Astrocyte (in vitro differentiated cells and primary cell): ENCODE measurements around the gene TSPAN14. TPM values are rescaled to one million over a fixed set of nuclear protein-coding genes. Genes with fewer than 3 reads are reported as not detected.

ENCODE experiments used
- DNase-seq: peaks from one replicate; pipeline ENCODE4 v3.0.0-alpha.2; 2010; ENCODE audit warnings: low read depth
- FAIRE-seq: peaks from 2 replicates; lab custom pipeline; 2011; peaks lifted over from hg19 to GRCh38; lab: Jason Lieb, UNC
- H2AFZ ChIP-seq: 2 replicates; pipeline ENCODE4 v1.6.0; 2012; ENCODE audit warnings: low read depth, low read length, inconsistent platforms
- H3K27ac ChIP-seq: 2 replicates; pipeline ENCODE4 v1.5.1; 2011; ENCODE audit warnings: low read depth, low read length, inconsistent platforms
- H3K27me3 ChIP-seq: 2 replicates; pipeline ENCODE4 v1.6.0; 2011; ENCODE audit warnings: low read length, inconsistent platforms; ENCODE audit not compliant: insufficient read depth
- H3K36me3 ChIP-seq: 2 replicates; pipeline ENCODE4 v1.5.1; 2011; ENCODE audit warnings: low read length, inconsistent platforms; ENCODE audit not compliant: insufficient read depth
- H3K4me1 ChIP-seq: 2 replicates; pipeline ENCODE4 v1.5.1; 2011; ENCODE audit warnings: low read length, inconsistent platforms; ENCODE audit not compliant: insufficient read depth
- H3K4me2 ChIP-seq: 2 replicates; pipeline ENCODE4 v1.6.0; 2012; ENCODE audit warnings: low read length, inconsistent platforms
- H3K4me3 ChIP-seq: 2 replicates; pipeline ENCODE4 v1.5.1; 2011; ENCODE audit warnings: low read depth, mild to moderate bottlenecking, low read length, inconsistent platforms; ENCODE audit not compliant: insufficient read depth
- H3K79me2 ChIP-seq: 2 replicates; pipeline ENCODE4 v1.6.0; 2012; ENCODE audit warnings: mild to moderate bottlenecking, low read length, inconsistent platforms; ENCODE audit not compliant: insufficient read depth
- H3K9ac ChIP-seq: 2 replicates; pipeline ENCODE4 v1.6.0; 2012; ENCODE audit warnings: mild to moderate bottlenecking, low read length, inconsistent platforms
- H3K9me3 ChIP-seq: 2 replicates; pipeline ENCODE4 v1.5.1; 2012; ENCODE audit warnings: low read depth, mild to moderate bottlenecking, low read length, inconsistent platforms; ENCODE audit not compliant: insufficient read depth
- H4K20me1 ChIP-seq: 2 replicates; pipeline ENCODE4 v1.6.0; 2012; ENCODE audit warnings: low read length, inconsistent platforms; ENCODE audit not compliant: insufficient read depth
- H3K27ac Mint-ChIP-seq: one replicate; pipeline ENCODE4 v1.8.0; 2021; ENCODE audit warnings: mild to moderate bottlenecking, mixed read lengths; ENCODE audit not compliant: unreplicated experiment
- H3K27me3 Mint-ChIP-seq: one replicate; pipeline ENCODE4 v1.8.0; 2021; ENCODE audit warnings: low read depth, mixed read lengths; ENCODE audit not compliant: unreplicated experiment
- H3K36me3 Mint-ChIP-seq: one replicate; pipeline ENCODE4 v1.8.0; 2021; ENCODE audit warnings: low read depth, mixed read lengths; ENCODE audit not compliant: unreplicated experiment
- H3K4me1 Mint-ChIP-seq: one replicate; pipeline ENCODE4 v1.8.0; 2021; ENCODE audit warnings: low read depth, mixed read lengths; ENCODE audit not compliant: unreplicated experiment
- H3K4me3 Mint-ChIP-seq: one replicate; pipeline ENCODE4 v1.8.0; 2021; ENCODE audit warnings: mild to moderate bottlenecking, moderate library complexity, mixed read lengths; ENCODE audit not compliant: unreplicated experiment
- H3K9me3 Mint-ChIP-seq: one replicate; pipeline ENCODE4 v1.8.0; 2021; ENCODE audit warnings: mild to moderate bottlenecking, mixed read lengths; ENCODE audit not compliant: unreplicated experiment
- EZH2 ChIP-seq: IDR thresholded peaks from 2 replicates; pipeline ENCODE4 v1.6.1; 2012; ENCODE audit warnings: mild to moderate bottlenecking, low read length, inconsistent platforms; ENCODE audit not compliant: insufficient read depth
- total RNA-seq: library from RNA; stranded (reverse); gene quantifications from 2 replicates; pipeline ENCODE4 v1.2.1, GENCODE V29; 2021
- TF ChIP-seq, protein P1 (sequence below): IDR thresholded peaks from 2 replicates; pipeline ENCODE4 v1.5.1; 2011; ENCODE audit warnings: low read depth, mild to moderate bottlenecking, inconsistent platforms, low read length, moderate library complexity; ENCODE audit not compliant: insufficient read depth

TSPAN14 gene
- total RNA-seq, 1 donor from 2014 or later: 140 TPM

DNA sequence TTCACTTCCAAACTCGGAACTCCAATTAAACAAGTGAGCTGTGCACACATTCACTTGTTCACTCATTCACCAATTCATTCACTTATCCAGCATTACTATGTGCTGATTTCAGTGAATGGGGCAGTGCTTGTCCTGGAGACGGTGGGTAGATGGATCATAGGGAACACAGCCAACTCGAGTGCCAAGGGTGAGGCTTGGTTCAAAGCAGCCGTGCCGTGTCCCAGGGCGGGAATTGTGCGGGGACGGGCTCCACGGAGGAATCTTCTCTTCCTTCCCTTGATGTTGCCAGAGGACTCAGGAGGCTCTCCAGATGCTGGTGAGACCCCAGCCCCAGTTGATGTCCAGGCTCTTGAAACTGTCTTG lies 86.5 kb downstream of the TSPAN14 start:
- Histone ChIP-seq H2AFZ (no peak overlapping the region), H3K27me3 (no peaks in the 10 kb centered on the region), H3K4me3 (no peak overlapping the region), H3K9me3 (no peaks in the 10 kb centered on the region), H3K79me2 (no peaks in the 10 kb centered on the region), H3K27ac (no peak overlapping the region), H3K9ac (no peak overlapping the region), H4K20me1 (no peaks in the 10 kb centered on the region), H3K4me2 (no peak overlapping the region), H3K36me3 (no peaks in the 10 kb centered on the region), H3K4me1 (peaks cover 7% of the 10 kb centered on the region)
- no peak for FAIRE-seq
- Mint-ChIP-seq H3K36me3 (peaks cover 4% of the 10 kb centered on the region), H3K4me1 (peaks cover 15% of the 10 kb centered on the region), H3K27ac (no peak overlapping the region), H3K9me3 (peaks cover 15% of the 10 kb centered on the region), H3K27me3 (peaks cover 22% of the 10 kb centered on the region), H3K4me3 (no peak overlapping the region)
- TF ChIP-seq, protein P1, sequence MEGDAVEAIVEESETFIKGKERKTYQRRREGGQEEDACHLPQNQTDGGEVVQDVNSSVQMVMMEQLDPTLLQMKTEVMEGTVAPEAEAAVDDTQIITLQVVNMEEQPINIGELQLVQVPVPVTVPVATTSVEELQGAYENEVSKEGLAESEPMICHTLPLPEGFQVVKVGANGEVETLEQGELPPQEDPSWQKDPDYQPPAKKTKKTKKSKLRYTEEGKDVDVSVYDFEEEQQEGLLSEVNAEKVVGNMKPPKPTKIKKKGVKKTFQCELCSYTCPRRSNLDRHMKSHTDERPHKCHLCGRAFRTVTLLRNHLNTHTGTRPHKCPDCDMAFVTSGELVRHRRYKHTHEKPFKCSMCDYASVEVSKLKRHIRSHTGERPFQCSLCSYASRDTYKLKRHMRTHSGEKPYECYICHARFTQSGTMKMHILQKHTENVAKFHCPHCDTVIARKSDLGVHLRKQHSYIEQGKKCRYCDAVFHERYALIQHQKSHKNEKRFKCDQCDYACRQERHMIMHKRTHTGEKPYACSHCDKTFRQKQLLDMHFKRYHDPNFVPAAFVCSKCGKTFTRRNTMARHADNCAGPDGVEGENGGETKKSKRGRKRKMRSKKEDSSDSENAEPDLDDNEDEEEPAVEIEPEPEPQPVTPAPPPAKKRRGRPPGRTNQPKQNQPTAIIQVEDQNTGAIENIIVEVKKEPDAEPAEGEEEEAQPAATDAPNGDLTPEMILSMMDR: no peak
- no peak for TF ChIP-seq EZH2
- DNase-seq: no peak

DNA sequence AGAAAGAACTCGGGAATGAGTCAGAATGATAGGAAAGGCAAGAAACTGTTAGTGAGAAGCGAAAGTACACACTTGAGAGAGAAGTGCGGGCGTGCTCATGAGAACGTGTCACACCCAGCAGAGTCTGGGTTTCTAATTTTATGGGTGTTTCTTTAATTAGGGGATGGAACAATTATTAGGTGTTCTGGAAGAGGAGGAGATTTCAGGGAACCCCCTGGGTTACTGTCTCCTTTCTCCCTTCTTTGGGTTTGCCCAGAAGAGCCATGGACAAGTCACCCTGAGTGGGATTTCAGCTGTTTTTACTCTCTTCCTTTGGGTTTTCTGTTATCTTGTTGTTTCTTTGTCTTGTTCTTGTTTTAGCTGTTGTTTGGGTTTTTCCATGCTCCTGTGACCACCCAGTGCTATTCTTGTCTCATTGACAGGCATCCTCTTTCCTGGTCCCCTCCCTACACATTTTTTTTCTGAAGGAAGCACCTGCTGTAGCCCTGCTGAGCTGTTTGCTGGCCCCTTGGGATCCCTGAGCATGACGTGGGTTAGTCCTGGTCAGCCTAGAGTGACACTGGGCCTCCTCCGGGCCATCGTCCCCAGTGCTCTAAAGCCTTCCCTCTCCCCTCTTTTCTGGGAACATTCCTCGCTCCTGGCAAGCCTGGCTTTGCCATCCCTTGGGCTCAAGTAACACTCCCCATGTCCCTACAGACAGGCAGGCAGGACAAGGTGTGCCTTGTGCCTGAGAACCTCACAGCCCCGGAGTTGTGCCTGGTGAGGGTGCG lies 87.1 kb downstream of the TSPAN14 start:
- Histone ChIP-seq H3K27ac (no peak overlapping the region), H3K79me2 (no peaks in the 10 kb centered on the region), H4K20me1 (no peaks in the 10 kb centered on the region), H3K4me1 (peaks cover 7% of the 10 kb centered on the region), H2AFZ (no peak overlapping the region), H3K4me2 (no peak overlapping the region), H3K4me3 (no peak overlapping the region), H3K9me3 (no peaks in the 10 kb centered on the region), H3K9ac (no peak overlapping the region), H3K36me3 (no peaks in the 10 kb centered on the region), H3K27me3 (no peaks in the 10 kb centered on the region)
- FAIRE-seq (no peak), DNase-seq (no peak)
- H3K36me3 Mint-ChIP-seq: peaks cover 4% of the 10 kb centered on the region
- H3K9me3 Mint-ChIP-seq: peaks cover 16% of the 10 kb centered on the region
- TF ChIP-seq, protein P1: no peak
- no peak for TF ChIP-seq EZH2
- peaks cover 15% of the 10 kb centered on the region for H3K4me1 Mint-ChIP-seq
- peaks cover 22% of the 10 kb centered on the region for H3K27me3 Mint-ChIP-seq
- H3K4me3 Mint-ChIP-seq: peak overlapping the region; percentile 34
- H3K27ac Mint-ChIP-seq: no peak overlapping the region

DNA sequence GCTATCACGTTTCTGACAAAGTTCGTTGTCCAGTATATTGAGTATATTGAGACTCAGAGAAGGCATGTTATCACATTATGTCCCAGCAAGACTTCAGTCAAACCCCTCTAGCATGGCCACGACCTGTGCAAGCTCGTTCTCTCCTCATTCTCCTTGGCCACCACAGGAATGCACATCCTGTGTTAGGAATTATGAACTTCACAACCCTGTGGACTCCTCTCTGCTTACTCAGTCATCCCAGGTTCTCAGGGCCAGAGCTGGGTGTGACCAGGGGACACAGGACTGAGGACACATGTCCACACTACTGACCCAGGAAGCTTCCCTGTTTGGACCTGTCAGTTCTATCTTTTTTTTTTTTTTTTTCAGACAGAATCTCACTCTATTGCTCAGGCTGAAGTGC lies 87.9 kb downstream of the TSPAN14 start:
- DNase-seq: peak; percentile 25
- FAIRE-seq: no peak
- Mint-ChIP-seq H3K27ac (no peak overlapping the region), H3K27me3 (peaks cover 26% of the 10 kb centered on the region), H3K4me1 (peaks cover 15% of the 10 kb centered on the region), H3K36me3 (peaks cover 4% of the 10 kb centered on the region), H3K4me3 (no peak overlapping the region), H3K9me3 (peaks cover 17% of the 10 kb centered on the region)
- peaks cover 7% of the 10 kb centered on the region for H3K4me1 ChIP-seq
- H3K9me3 ChIP-seq: no peaks in the 10 kb centered on the region
- no peaks in the 10 kb centered on the region for H4K20me1 ChIP-seq
- no peak overlapping the region for H3K4me3 ChIP-seq
- no peaks in the 10 kb centered on the region for H3K27me3 ChIP-seq
- no peak overlapping the region for H2AFZ ChIP-seq
- no peak overlapping the region for H3K4me2 ChIP-seq
- H3K79me2 ChIP-seq: no peaks in the 10 kb centered on the region
- TF ChIP-seq EZH2: no peak
- TF ChIP-seq, protein P1: no peak
- no peak overlapping the region for H3K9ac ChIP-seq
- no peak overlapping the region for H3K27ac ChIP-seq
- no peaks in the 10 kb centered on the region for H3K36me3 ChIP-seq
